H1 (cell line): ENCODE measurements around the gene COQ2. TPM values are rescaled to one million over a fixed set of nuclear protein-coding genes. Genes with fewer than 3 reads are reported as not detected.

ENCODE experiments used
- CTCF ChIA-PET: fragments of 300-600 bp; sonication (Branson Sonifier 250); formaldehyde crosslinking; loops from one replicate; lab custom pipeline; 2021; ENCODE audit not compliant: partially characterized antibody; lab: Charles Lee
- POLR2A ChIA-PET: fragments of 300-600 bp; sonication (Branson Sonifier 250); formaldehyde crosslinking; loops from one replicate; lab custom pipeline; 2021; ENCODE audit warnings: inconsistent platforms; ENCODE audit not compliant: partially characterized antibody; lab: Charles Lee
- DNase-seq, 2 experiments: peaks; one replicate each; pipeline versions ENCODE4 v3.0.0 to v3.0.0-alpha.2; 2010 to 2022; ENCODE audit warnings: low spot score in 2 of 2, low read depth in 1 of 2, mixed read lengths in 1 of 2
- FAIRE-seq: peaks from 2 replicates; lab custom pipeline; 2011; peaks lifted over from hg19 to GRCh38; lab: Jason Lieb, UNC
- H2AFZ ChIP-seq: 2 replicates; pipeline ENCODE4 v1.8.1; 2012; ENCODE audit warnings: low read length, inconsistent platforms
- H2AK5ac ChIP-seq: 2 replicates; pipeline ENCODE4 v1.6.1; 2013; ENCODE audit warnings: low read depth, low read length
- H2BK120ac ChIP-seq: replicated peaks from 2 replicates; pipeline ENCODE3; 2013; ENCODE audit warnings: low read depth, low read length, inconsistent platforms
- H2BK12ac ChIP-seq: 2 replicates; pipeline ENCODE4 v1.6.1; 2013; ENCODE audit warnings: low read depth, low read length
- H2BK15ac ChIP-seq: 2 replicates; pipeline ENCODE4 v1.6.1; 2013; ENCODE audit warnings: low read length
- H2BK20ac ChIP-seq: 2 replicates; pipeline ENCODE4 v1.6.1; 2013; ENCODE audit warnings: low read length
- H2BK5ac ChIP-seq: 2 replicates; pipeline ENCODE4 v1.6.1; 2013; ENCODE audit warnings: low read depth, low read length
- H3K14ac ChIP-seq: 2 replicates; pipeline ENCODE4 v1.6.1; 2013; ENCODE audit warnings: inconsistent platforms; ENCODE audit not compliant: insufficient read length
- H3K18ac ChIP-seq: 2 replicates; pipeline ENCODE4 v1.6.1; 2013; ENCODE audit warnings: low read length; ENCODE audit errors: extremely low read depth
- H3K23ac ChIP-seq: 2 replicates; pipeline ENCODE4 v1.6.1; 2013; ENCODE audit warnings: inconsistent platforms; ENCODE audit not compliant: insufficient read length
- H3K23me2 ChIP-seq: 2 replicates; pipeline ENCODE4 v1.6.1; 2013; ENCODE audit warnings: low read depth, low read length
- H3K27ac ChIP-seq: 2 replicates; pipeline ENCODE4 v1.6.1; 2011; ENCODE audit warnings: low read depth, low read length, inconsistent platforms
- H3K27me3 ChIP-seq, 4 experiments: replicated peaks in 1 of 4; 1 replicate in 1 of 4; 2 replicates in 3 of 4; pipeline versions ENCODE4 v1.6.1 to v1.8.1; 2011 to 2013; ENCODE audit warnings: low read length in 3 of 4, mild to moderate bottlenecking in 3 of 4, inconsistent platforms in 2 of 4, mixed read lengths in 2 of 4, moderate library complexity in 1 of 4; ENCODE audit not compliant: control insufficient read depth in 3 of 4, insufficient read depth in 3 of 4; ENCODE audit errors: extremely low read depth in 1 of 4
- H3K36me3 ChIP-seq, 4 experiments: 2 replicates each; pipeline versions ENCODE4 v1.6.1 to v1.8.1; 2011 to 2013; ENCODE audit warnings: mild to moderate bottlenecking in 4 of 4, low read length in 3 of 4, moderate library complexity in 2 of 4, control low read depth in 1 of 4, inconsistent platforms in 1 of 4; ENCODE audit not compliant: insufficient read depth in 4 of 4, control insufficient read depth in 2 of 4
- H3K4ac ChIP-seq: replicated peaks from 2 replicates; pipeline ENCODE3; 2013; ENCODE audit warnings: low read length, low read depth, mixed read lengths, inconsistent platforms; ENCODE audit not compliant: insufficient read length
- H3K4me1 ChIP-seq, 4 experiments: replicated peaks in 1 of 4; 1 replicate in 1 of 4; 2 replicates in 3 of 4; pipeline versions ENCODE4 v1.6.1 to v1.8.1; 2011 to 2013; ENCODE audit warnings: low read length in 3 of 4, inconsistent platforms in 2 of 4, mixed read lengths in 1 of 4; ENCODE audit not compliant: insufficient read depth in 4 of 4, control insufficient read depth in 3 of 4
- H3K4me2 ChIP-seq, 2 experiments: 2 replicates each; pipeline versions ENCODE4 v1.6.1 to v1.8.1; 2011 to 2013; ENCODE audit warnings: low read depth in 2 of 2, low read length in 2 of 2, control low read depth in 1 of 2, inconsistent platforms in 1 of 2, mild to moderate bottlenecking in 1 of 2; ENCODE audit not compliant: insufficient read depth in 1 of 2
- H3K4me3 ChIP-seq, 4 experiments: fragments of 200-600, 300-600 bp in 1 of 4; sonication (generic), shearing (Covaris generic), sonication (Bioruptor Twin) in 1 of 4; 2 replicates each; pipeline versions ENCODE4 v1.5.1 to v1.8.1; 2011 to 2016; ENCODE audit warnings: low read length in 4 of 4, low read depth in 3 of 4, control low read depth in 2 of 4, inconsistent platforms in 2 of 4, mild to moderate bottlenecking in 2 of 4, mixed read lengths in 1 of 4, moderate library complexity in 1 of 4; ENCODE audit not compliant: insufficient read depth in 2 of 4; ENCODE audit errors: extremely low read depth in 1 of 4
- H3K56ac ChIP-seq: replicated peaks from 2 replicates; pipeline ENCODE3; 2013; ENCODE audit warnings: low read depth, mild to moderate bottlenecking, mixed read lengths, low read length, inconsistent platforms; ENCODE audit not compliant: insufficient read length
- H3K79me1 ChIP-seq: 2 replicates; pipeline ENCODE4 v1.6.1; 2013; ENCODE audit warnings: low read depth, low read length, control low read depth
- H3K79me2 ChIP-seq, 2 experiments: 2 replicates each; pipeline versions ENCODE4 v1.6.1 to v1.8.1; 2012 to 2013; ENCODE audit warnings: low read length in 2 of 2, mild to moderate bottlenecking in 2 of 2, inconsistent platforms in 1 of 2; ENCODE audit not compliant: insufficient read depth in 2 of 2, control insufficient read depth in 1 of 2
- H3K9ac ChIP-seq, 4 experiments: replicated peaks in 1 of 4; 1 replicate in 1 of 4; 2 replicates in 3 of 4; pipeline versions ENCODE4 v1.6.1 to v1.8.1; 2011 to 2013; ENCODE audit warnings: low read depth in 3 of 4, low read length in 3 of 4, control low read depth in 2 of 4, mild to moderate bottlenecking in 2 of 4, moderate library complexity in 2 of 4, inconsistent platforms in 1 of 4; ENCODE audit errors: extremely low read depth in 1 of 4
- H3K9me3 ChIP-seq, 2 experiments: 2 replicates each; pipeline versions ENCODE4 v1.6.1 to v1.8.1; 2012 to 2013; ENCODE audit warnings: mild to moderate bottlenecking in 2 of 2, moderate library complexity in 2 of 2, control low read depth in 1 of 2, inconsistent platforms in 1 of 2, low read depth in 1 of 2, low read length in 1 of 2, mixed read lengths in 1 of 2; ENCODE audit not compliant: insufficient read depth in 2 of 2
- H4K20me1 ChIP-seq, 2 experiments: replicated peaks in 1 of 2; 2 replicates each; pipeline versions ENCODE3 to v1.8.1; 2011 to 2013; ENCODE audit warnings: inconsistent platforms in 2 of 2, low read length in 2 of 2, mild to moderate bottlenecking in 1 of 2; ENCODE audit not compliant: insufficient read depth in 2 of 2, control insufficient read depth in 1 of 2
- H4K5ac ChIP-seq: 2 replicates; pipeline ENCODE4 v1.6.1; 2013; ENCODE audit warnings: low read length, low read depth, mixed read lengths, inconsistent platforms; ENCODE audit not compliant: insufficient read length
- H4K8ac ChIP-seq: 2 replicates; pipeline ENCODE4 v1.8.0; 2013; ENCODE audit warnings: mild to moderate bottlenecking, moderate library complexity, low read length, inconsistent platforms; ENCODE audit not compliant: insufficient read depth; ENCODE audit errors: extremely low read depth
- H4K91ac ChIP-seq: replicated peaks from 2 replicates; pipeline ENCODE3; 2013; ENCODE audit warnings: low read length, mixed read lengths, inconsistent platforms; ENCODE audit not compliant: insufficient read length
- CHD2 ChIP-seq: IDR thresholded peaks from 2 replicates; pipeline ENCODE4 v1.6.1; 2012; ENCODE audit warnings: low read length, improper control_type of control experiment
- EZH2 ChIP-seq: fragments of 200-600 bp; sonication (generic); IDR thresholded peaks from 2 replicates; pipeline ENCODE4 v1.7.1; 2012; ENCODE audit warnings: low read depth, mild to moderate bottlenecking, moderate library complexity, low read length, inconsistent platforms; ENCODE audit not compliant: severe bottlenecking
- HDAC2 ChIP-seq, 2 experiments: fragments of 300-600 bp in 1 of 2; sonication (generic) in 1 of 2; IDR thresholded peaks; 2 replicates each; pipeline ENCODE4 v1.6.1; 2011 to 2012; ENCODE audit warnings: low read depth in 2 of 2, low read length in 2 of 2, mild to moderate bottlenecking in 2 of 2, moderate library complexity in 2 of 2, borderline replicate concordance in 1 of 2, inconsistent platforms in 1 of 2
- JUND ChIP-seq: IDR thresholded peaks from 2 replicates; pipeline ENCODE4 v1.6.1; 2011; ENCODE audit warnings: mild to moderate bottlenecking, improper control_type of control experiment, low read length
- POLR2AphosphoS5 ChIP-seq: IDR thresholded peaks from 2 replicates; pipeline ENCODE4 v1.6.1; 2011; ENCODE audit warnings: low read depth, low read length
- TAF1 ChIP-seq: IDR thresholded peaks from 2 replicates; pipeline ENCODE4 v1.6.1; 2011; ENCODE audit warnings: mild to moderate bottlenecking, low read depth, low read length
- WGBS, 2 experiments: shearing (Covaris generic) in 1 of 2; methylation state at CpG; one replicate each; pipeline versions ENCODE4 v1.1.6 to v1.1.7; 2013 to 2015; ENCODE audit warnings: low lambda C conversion rate in 2 of 2, mixed read lengths in 2 of 2, inconsistent platforms in 1 of 2, low coverage in 1 of 2, missing lambda C conversion rate in 1 of 2; ENCODE audit not compliant: insufficient replicate concordance in 2 of 2, insufficient coverage in 1 of 2, insufficient read length in 1 of 2; ENCODE audit errors: extremely low coverage in 1 of 2, missing lambda C conversion rate in 1 of 2; 5-methylcytosine and 5-hydroxymethylcytosine counted together
- long read RNA-seq, 2 experiments: library from RNA in 1 of 2; library from capped mRNA in 1 of 2; stranded (forward); transcript quantifications; one replicate each; pipeline ENCODE4 v2.0.0, GENCODE V29; 2021; ENCODE audit warnings: inconsistent platforms in 1 of 2
- polyA minus RNA-seq, 3 experiments: library from RNA; depleted of rRNA, polyadenylated mRNA; stranded (reverse); fragments of >200 nt; gene quantifications; 1 replicate in 2 of 3; 2 replicates in 1 of 3; pipeline ENCODE4 v1.2.3, GENCODE V29; 2011
- polyA plus RNA-seq, 7 experiments: library from polyadenylated mRNA; depleted of rRNA in 3 of 7; stranded (reverse) in 5 of 7; unstranded in 2 of 7; fragments of >200 nt in 5 of 7; fragments of 200-250 nt in 2 of 7; gene quantifications; 1 replicate in 5 of 7; 2 replicates in 1 of 7; 4 replicates in 1 of 7; pipeline versions ENCODE4 v1.2.1 to v1.2.3, GENCODE V29; 2011 to 2013; ENCODE audit warnings: missing spikeins in 2 of 7, mixed read lengths in 2 of 7
- total RNA-seq: library from RNA; stranded (reverse); fragmentation: NEBNext Ultra II Directional; extraction: Animal tissue kit (Norgen Biotek cat#: 25700); gene quantifications from 2 replicates; pipeline ENCODE4 v1.2.1, GENCODE V29; 2021

Gene COQ2, protein sequence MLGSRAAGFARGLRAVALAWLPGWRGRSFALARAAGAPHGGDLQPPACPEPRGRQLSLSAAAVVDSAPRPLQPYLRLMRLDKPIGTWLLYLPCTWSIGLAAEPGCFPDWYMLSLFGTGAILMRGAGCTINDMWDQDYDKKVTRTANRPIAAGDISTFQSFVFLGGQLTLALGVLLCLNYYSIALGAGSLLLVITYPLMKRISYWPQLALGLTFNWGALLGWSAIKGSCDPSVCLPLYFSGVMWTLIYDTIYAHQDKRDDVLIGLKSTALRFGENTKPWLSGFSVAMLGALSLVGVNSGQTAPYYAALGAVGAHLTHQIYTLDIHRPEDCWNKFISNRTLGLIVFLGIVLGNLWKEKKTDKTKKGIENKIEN
- 19.8 and 21.5 TPM in 2 replicates for total RNA-seq
- polyA plus RNA-seq (2011; rRNA removed), result 15.5 and 22.9 TPM in 2 replicates
- 20.2 TPM for polyA plus RNA-seq (2011; cell fraction: cytosol; rRNA removed)
- 7.3 TPM for polyA plus RNA-seq (2011; cell fraction: nucleus; rRNA removed)
- polyA plus RNA-seq (2012, experiment 1 of 2), result 13.1 to 15.3 TPM (median 14.5 TPM) in 4 replicates
- 8.7 TPM for polyA plus RNA-seq (2012, experiment 2 of 2)
- 26.9 TPM for polyA plus RNA-seq (2013, experiment 1 of 2)
- 31.5 TPM for polyA plus RNA-seq (2013, experiment 2 of 2)
- 13.7 and 15.8 TPM in 2 replicates for polyA minus RNA-seq (2011; rRNA and poly(A)+ RNA removed)
- 10.1 TPM for polyA minus RNA-seq (2011; cell fraction: cytosol; rRNA and poly(A)+ RNA removed)
- 14.6 TPM for polyA minus RNA-seq (2011; cell fraction: nucleus; rRNA and poly(A)+ RNA removed)
- long read RNA-seq, experiment 1, transcript COQ2-206 (7 exons, 1,641 nt), result major isoform, 20 of 30 reads
- long read RNA-seq, experiment 1, partial matches to known transcripts, result 8 of 30 reads
- long read RNA-seq, experiment 1, other reads (novel, unspliced or antisense), result 2 of 30 reads
- long read RNA-seq, experiment 2, result 0 reads

DNA sequence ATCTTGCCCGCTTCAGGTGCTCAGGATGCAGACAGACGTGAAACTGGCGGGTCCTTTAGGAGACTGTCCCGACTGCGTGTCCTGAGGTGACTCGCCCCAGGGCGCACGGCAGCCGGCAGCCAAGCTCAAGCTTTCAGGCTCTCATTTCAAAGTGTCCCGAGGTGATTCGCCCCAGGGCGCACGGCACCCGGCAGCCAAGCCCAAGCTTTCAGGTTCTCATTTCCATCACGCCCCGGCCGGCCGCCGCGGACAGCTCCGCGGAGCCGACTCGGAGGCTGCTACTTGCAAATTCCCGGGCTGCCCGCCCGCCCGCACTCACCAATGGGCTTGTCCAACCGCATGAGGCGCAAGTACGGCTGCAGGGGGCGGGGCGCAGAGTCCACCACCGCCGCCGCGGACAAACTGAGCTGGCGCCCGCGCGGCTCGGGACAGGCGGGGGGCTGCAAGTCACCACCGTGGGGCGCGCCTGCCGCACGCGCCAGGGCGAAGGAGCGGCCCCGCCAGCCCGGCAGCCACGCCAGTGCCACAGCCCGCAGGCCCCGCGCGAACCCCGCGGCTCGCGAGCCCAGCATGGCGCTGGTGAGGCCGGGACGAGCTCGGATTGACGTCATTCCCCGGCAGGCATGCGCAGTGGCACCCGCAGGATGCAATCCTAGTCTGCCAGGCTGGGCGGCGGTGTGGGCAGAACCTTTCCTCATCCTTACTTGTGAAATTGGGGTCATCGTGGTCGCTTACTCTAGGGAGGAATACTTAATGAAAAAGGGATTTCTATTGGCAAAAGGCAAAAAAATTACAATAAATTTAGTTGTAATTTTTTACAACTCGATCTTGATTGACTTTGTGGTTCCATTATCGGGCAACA is at the start of gene COQ2:
Gene COQ2, minus strand, starts transcription at position 606 of the 862 bp plus-strand sequence. Its CDS starts 34 bp downstream, at position 572.
- peak within 1 kb of the TSS; percentile 95 for H3K27ac ChIP-seq
- no peak within 1 kb of the TSS for H4K91ac ChIP-seq
- H3K14ac ChIP-seq, result no peak within 1 kb of the TSS
- no peak within 1 kb of the TSS for H2BK20ac ChIP-seq
- H2BK120ac ChIP-seq, result no peak within 1 kb of the TSS
- no peak within 1 kb of the TSS for H2BK15ac ChIP-seq
- H3K9me3 ChIP-seq, result no peaks in the 10 kb centered on the region
- peak within 1 kb of the TSS; percentile 50; the same call in 1 of the 2 replicates for H2BK12ac ChIP-seq
- no peaks in the 10 kb centered on the region; a peak in 1 of 7 replicates for H3K4me1 ChIP-seq
- peak within 1 kb of the TSS; percentile 55 for H4K5ac ChIP-seq
- peaks cover 0 to 8% (median 4%) of the 10 kb centered on the region in 4 experiments; a peak in 6 of 7 replicates for H3K27me3 ChIP-seq
- ChIA-PET CTCF (interaction anchor here (0.5 to 2.5 kb wide), 16 partner anchors 11 to 454 kb away, joined by 3 to 10 read pairs (median 4); no protein-coding TSS in a partner anchor), POLR2A (interaction anchor here (0.6 to 1.5 kb wide), 15 partner anchors 11 to 271 kb away, joined by 3 to 6 read pairs (median 3); partner anchors contain the start of gene COPS4)
- H3K18ac ChIP-seq, result no peak within 1 kb of the TSS; the same call in 1 of the 2 replicates
- H3K23ac ChIP-seq, result no peak within 1 kb of the TSS
- H3K23me2 ChIP-seq, result 0 out of 2 replicates have a peak, but pooled peaks cover 3% of the 10 kb centered on the region
- peak; percentile 79 to 98 for DNase-seq
- 2% methylated on average over 64 of the region's 76 CpGs; no CpG with 5 or more reads in 1 of the 2 experiments for WGBS, 2 experiments
- peak within 1 kb of the TSS; percentile 71 for H2BK5ac ChIP-seq
- no peaks in the 10 kb centered on the region for H3K36me3 ChIP-seq
- no peak for FAIRE-seq
- peaks cover 0 to 8% of the 10 kb centered on the region in 2 experiments; a peak in 2 of 4 replicates for H3K79me2 ChIP-seq
- no peak within 1 kb of the TSS for H2AK5ac ChIP-seq
- H3K4me3 ChIP-seq, result peak within 1 kb of the TSS; percentile 69 to 79 (median 74)
- peak within 1 kb of the TSS; percentile 68 to 99 (median 92) for H3K9ac ChIP-seq
- H3K79me1 ChIP-seq, result no peaks in the 10 kb centered on the region
- no peak within 1 kb of the TSS for H3K56ac ChIP-seq
- peak within 1 kb of the TSS; percentile 84 for H2AFZ ChIP-seq
- no peaks in the 10 kb centered on the region for H4K20me1 ChIP-seq
- peak within 1 kb of the TSS; percentile 75 to 86 for H3K4me2 ChIP-seq
- no peak within 1 kb of the TSS for H3K4ac ChIP-seq
- H4K8ac ChIP-seq, result peak within 1 kb of the TSS; percentile 97
- TF ChIP-seq CHD2, result peak; percentile 61; the same call in 1 of the 2 replicates
- TF ChIP-seq JUND, result peak; percentile 77
- 0 out of 4 replicates have a peak, but pooled peaks of 1 of the 2 experiments have one; percentile 10 for TF ChIP-seq HDAC2 (IDR thresholded peaks at IDR 0.05; ENCODE audit: borderline replicate concordance in 1 of 2, low read depth in 2 of 2, low read length in 2 of 2)
- peak; percentile 94 for TF ChIP-seq POLR2AphosphoS5
- no peak; the same call in none of the 2 replicates for TF ChIP-seq TAF1
- no peak for TF ChIP-seq EZH2
